IMR-90 (cell line): Measurements from ENCODE around the gene ORMDL3. TPM values are rescaled to one million over a fixed set of nuclear protein-coding genes. Genes with fewer than 3 reads are reported as not detected.

Source experiments
- ATAC-seq: fragments of 200-7000 bp; cut with Tn5 transposase; 2 replicates; pipeline ENCODE4 v1.9.1; 2020; ENCODE audit warnings: low read depth, mild to moderate bottlenecking, moderate library complexity
- BruUV-seq: library from RNA; stranded (reverse); fragments of 400-500 nt; replicated peaks from 2 replicates; lab custom pipeline; 2021; lab: Mats Ljungman, UMichigan
- CTCF ChIA-PET: fragments of 300-600 bp; formaldehyde crosslinking; extraction: SDS; loops from one replicate; lab custom pipeline; 2021; ENCODE audit warnings: antibody characterized with exemption; lab: Yijun Ruan, JAX
- POLR2A ChIA-PET: fragments of 300-600 bp; sonication (Branson Sonifier 250); formaldehyde crosslinking; loops from one replicate; lab custom pipeline; 2022; ENCODE audit warnings: antibody characterized with exemption; ENCODE audit not compliant: unreplicated experiment; lab: Charles Lee
- DNase-seq: peaks from one replicate; pipeline ENCODE4 v3.0.0; 2013
- H2AFZ ChIP-seq: replicated peaks from 2 replicates; pipeline ENCODE3; 2013; ENCODE audit warnings: low read length, mild to moderate bottlenecking; ENCODE audit not compliant: poor library complexity
- H2AK5ac ChIP-seq: 2 replicates; pipeline ENCODE4 v1.6.1; 2013; ENCODE audit warnings: low read depth, low read length, inconsistent platforms
- H2AK9ac ChIP-seq: replicated peaks from 2 replicates; pipeline ENCODE3; 2013; ENCODE audit warnings: mild to moderate bottlenecking, low read depth, low read length, moderate library complexity; ENCODE audit not compliant: poor library complexity
- H2BK120ac ChIP-seq: 2 replicates; pipeline ENCODE4 v1.6.1; 2013; ENCODE audit warnings: low read depth, low read length, inconsistent platforms
- H2BK15ac ChIP-seq: 3 replicates; pipeline ENCODE4 v1.6.1; 2013; ENCODE audit warnings: low read depth, low read length, inconsistent platforms
- H2BK20ac ChIP-seq: 2 replicates; pipeline ENCODE4 v1.6.1; 2013; ENCODE audit warnings: low read depth, mild to moderate bottlenecking, inconsistent platforms, low read length, moderate library complexity
- H2BK5ac ChIP-seq: 2 replicates; pipeline ENCODE4 v1.6.1; 2013; ENCODE audit warnings: mild to moderate bottlenecking, low read depth, low read length, inconsistent platforms; ENCODE audit not compliant: poor library complexity, severe bottlenecking
- H3K14ac ChIP-seq: replicated peaks from 2 replicates; pipeline ENCODE4 v1.6.1; 2013; ENCODE audit warnings: low read depth, low read length, inconsistent platforms
- H3K18ac ChIP-seq: 2 replicates; pipeline ENCODE4 v1.6.1; 2013; ENCODE audit warnings: low read depth, low read length, control low read depth
- H3K23ac ChIP-seq: 2 replicates; pipeline ENCODE4 v1.6.1; 2013; ENCODE audit warnings: low read depth, low read length, inconsistent platforms
- H3K27ac ChIP-seq: 2 replicates; pipeline ENCODE4 v1.5.1; 2013; ENCODE audit warnings: mild to moderate bottlenecking, control low read depth, low read length; ENCODE audit not compliant: insufficient read depth
- H3K27me3 ChIP-seq: 2 replicates; pipeline ENCODE4 v1.6.1; 2013; ENCODE audit warnings: low read length; ENCODE audit not compliant: control insufficient read depth, insufficient read depth
- H3K36me3 ChIP-seq: 2 replicates; pipeline ENCODE4 v1.6.1; 2013; ENCODE audit warnings: low read length, mixed read lengths; ENCODE audit not compliant: control insufficient read depth, insufficient read depth
- H3K4ac ChIP-seq: 2 replicates; pipeline ENCODE4 v1.6.1; 2013; ENCODE audit warnings: low read depth, low read length, inconsistent platforms
- H3K4me1 ChIP-seq: 2 replicates; pipeline ENCODE4 v1.6.1; 2013; ENCODE audit warnings: low read length, mixed read lengths; ENCODE audit not compliant: control insufficient read depth, insufficient read depth
- H3K4me2 ChIP-seq: 2 replicates; pipeline ENCODE4 v1.6.1; 2013; ENCODE audit warnings: low read depth, mild to moderate bottlenecking, control low read depth, low read length, moderate library complexity
- H3K4me3 ChIP-seq: 2 replicates; pipeline ENCODE4 v1.5.1; 2013; ENCODE audit warnings: low read depth, mild to moderate bottlenecking, control low read depth, low read length, moderate library complexity; ENCODE audit not compliant: insufficient read depth
- H3K56ac ChIP-seq: 2 replicates; pipeline ENCODE4 v1.6.1; 2013; ENCODE audit warnings: low read length, inconsistent platforms; ENCODE audit not compliant: insufficient read depth; ENCODE audit errors: extremely low read depth
- H3K79me1 ChIP-seq, 2 experiments: 2 replicates each; pipeline ENCODE4 v1.6.1; 2013; ENCODE audit warnings: low read length in 2 of 2, inconsistent platforms in 1 of 2, low read depth in 1 of 2
- H3K9ac ChIP-seq: 2 replicates; pipeline ENCODE4 v1.6.1; 2013; ENCODE audit warnings: low read depth, low read length, control low read depth
- H3K9me1 ChIP-seq: 2 replicates; pipeline ENCODE4 v1.6.1; 2013; ENCODE audit warnings: low read length, inconsistent platforms; ENCODE audit not compliant: insufficient read depth
- H3K9me3 ChIP-seq: 2 replicates; pipeline ENCODE4 v1.6.1; 2013; ENCODE audit warnings: low read length; ENCODE audit not compliant: control insufficient read depth, insufficient read depth
- H4K20me1 ChIP-seq: 2 replicates; pipeline ENCODE4 v1.6.1; 2013; ENCODE audit warnings: low read length, inconsistent platforms; ENCODE audit not compliant: insufficient read depth
- H4K5ac ChIP-seq: 2 replicates; pipeline ENCODE4 v1.6.1; 2013; ENCODE audit warnings: mild to moderate bottlenecking, low read depth, low read length, control low read depth
- H4K8ac ChIP-seq, 2 experiments: 2 replicates each; pipeline ENCODE4 v1.6.1; 2013; ENCODE audit warnings: low read depth in 2 of 2, low read length in 2 of 2, control low read depth in 1 of 2, inconsistent platforms in 1 of 2
- H4K91ac ChIP-seq: 2 replicates; pipeline ENCODE4 v1.6.1; 2013; ENCODE audit warnings: low read depth, low read length, inconsistent platforms; ENCODE audit not compliant: insufficient read depth
- BHLHE40 ChIP-seq: fragments of 150-350 bp; IDR thresholded peaks from 2 replicates; pipeline ENCODE4 v1.6.1; 2016; ENCODE audit warnings: mild to moderate bottlenecking, low read depth, low read length
- CEBPB ChIP-seq: IDR thresholded peaks from 2 replicates; pipeline ENCODE4 v1.6.1; 2012; ENCODE audit warnings: low read depth, low read length, improper control_type of control experiment
- CHD1 ChIP-seq: IDR thresholded peaks from 2 replicates; pipeline ENCODE4 v1.6.1; 2012; ENCODE audit warnings: low read depth, low read length, improper control_type of control experiment
- ELK1 ChIP-seq: fragments of 150-350 bp; IDR thresholded peaks from 2 replicates; pipeline ENCODE4 v1.6.1; 2016; ENCODE audit warnings: low read depth, mild to moderate bottlenecking, low read length, moderate library complexity, borderline replicate concordance
- FOS ChIP-seq: fragments of 150-350 bp; IDR thresholded peaks from 2 replicates; pipeline ENCODE4 v1.6.1; 2016; ENCODE audit warnings: low read depth, low read length
- MAFK ChIP-seq: IDR thresholded peaks from 2 replicates; pipeline ENCODE4 v1.6.1; 2012; ENCODE audit warnings: low read depth, low read length, improper control_type of control experiment
- MAZ ChIP-seq: IDR thresholded peaks from 2 replicates; pipeline ENCODE4 v1.6.1; 2012; ENCODE audit warnings: low read depth, mild to moderate bottlenecking, low read length, improper control_type of control experiment, moderate library complexity, borderline replicate concordance
- MXI1 ChIP-seq: IDR thresholded peaks from 2 replicates; pipeline ENCODE4 v1.6.1; 2012; ENCODE audit warnings: low read depth, mild to moderate bottlenecking, low read length, moderate library complexity, borderline replicate concordance
- NFE2L2 ChIP-seq: fragments of 150-350 bp; IDR thresholded peaks from 2 replicates; pipeline ENCODE4 v1.6.1; 2016; ENCODE audit warnings: low read depth, mild to moderate bottlenecking, low read length
- POLR2A ChIP-seq: IDR thresholded peaks from 2 replicates; pipeline ENCODE4 v1.6.1; 2012; ENCODE audit warnings: mild to moderate bottlenecking, low read depth, low read length
- RAD21 ChIP-seq: IDR thresholded peaks from 2 replicates; pipeline ENCODE4 v1.6.1; 2012; ENCODE audit warnings: low read length, improper control_type of control experiment
- RCOR1 ChIP-seq: IDR thresholded peaks from 2 replicates; pipeline ENCODE4 v1.6.1; 2012; ENCODE audit warnings: mild to moderate bottlenecking, low read length, improper control_type of control experiment; ENCODE audit not compliant: insufficient replicate concordance
- RFX5 ChIP-seq: IDR thresholded peaks from 2 replicates; pipeline ENCODE4 v1.8.0; 2012; ENCODE audit warnings: low read depth, mild to moderate bottlenecking, low read length, moderate library complexity
- USF2 ChIP-seq: fragments of 150-350 bp; IDR thresholded peaks from 2 replicates; pipeline ENCODE4 v1.6.1; 2017; ENCODE audit warnings: mild to moderate bottlenecking, antibody characterized with exemption, low read length, low read depth
- WGBS, 2 experiments: methylation state at CpG; one replicate each; pipeline versions ENCODE4 v1.1.5 to v1.1.7; 2013; ENCODE audit warnings: missing lambda C conversion rate in 2 of 2; ENCODE audit not compliant: insufficient read length in 1 of 2; ENCODE audit errors: extremely low coverage in 2 of 2; 5-methylcytosine and 5-hydroxymethylcytosine counted together
- dilution Hi-C: fragments of 300-500 bp; cut with HindIII; formaldehyde crosslinking; loops from one replicate; pipeline ENCODE4 v1.14.3; 2018; ENCODE audit warnings: low sequenced_read_pairs; ENCODE audit not compliant: unreplicated experiment
- in situ Hi-C: fragments of 300-500 bp; cut with MboI; formaldehyde crosslinking; loops from 3 replicates; pipeline ENCODE4 v1.14.3; 2019; ENCODE audit warnings: low sequenced_read_pairs, inconsistent platforms, mixed read lengths
- intact Hi-C: fragments of 100-400 bp; cut with micrococcal nuclease; formaldehyde crosslinking; loops from 2 replicates; pipeline ENCODE4 v1.10.0; 2022
- polyA plus RNA-seq, 3 experiments: library from polyadenylated mRNA; depleted of rRNA; stranded (reverse); fragments of >200 nt; gene quantifications; 2 replicates each; pipeline ENCODE4 v1.2.3, GENCODE V29; 2012; ENCODE audit warnings: low replicate concordance in 1 of 3
- total RNA-seq: library from RNA; depleted of rRNA; stranded (reverse); fragments of >200 nt; gene quantifications from 2 replicates; pipeline ENCODE4 v1.2.3, GENCODE V29; 2012

ORMDL3 gene
- total and polyA plus RNA-seq, 2 of the 4 experiments (the other 2 are of a cell fraction) = 45.7 to 78.6 TPM

- Histone ChIP-seq H4K8ac (peak overlapping the region; percentile 30 to 95), H4K91ac (peak overlapping the region; percentile 84), H3K79me1 (peaks cover 8 to 52% of the 10 kb centered on the region in 2 experiments; a peak in 3 of 4 replicates), H3K14ac (peak overlapping the region; percentile 92), H2AK5ac (peak overlapping the region; percentile 80), H4K20me1 (peaks cover 50% of the 10 kb centered on the region), H3K56ac (peak overlapping the region; percentile 76), H2BK120ac (peak overlapping the region; percentile 89), H3K27ac (peak overlapping the region; percentile 25), H3K4me1 (peaks cover 41% of the 10 kb centered on the region), H3K23ac (peak overlapping the region; percentile 91), H3K27me3 (no peaks in the 10 kb centered on the region), H2AK9ac (peak overlapping the region; percentile 88), H3K9me1 (peaks cover 20% of the 10 kb centered on the region), H3K4me2 (peak overlapping the region; percentile 77), H3K18ac (peak overlapping the region; percentile 88; the same call in 1 of the 2 replicates), H2BK20ac (peak overlapping the region; percentile 94), H3K4me3 (peak overlapping the region; percentile 43), H3K9ac (peak overlapping the region; percentile 53), H3K36me3 (peaks cover 9% of the 10 kb centered on the region; the same call in 1 of the 2 replicates), H2AFZ (peak overlapping the region; percentile 91), H4K5ac (peak overlapping the region; percentile 82), H2BK15ac (peak overlapping the region; percentile 59; the same call in 2 of the 3 replicates), H3K9me3 (no peaks in the 10 kb centered on the region), H2BK5ac (peak overlapping the region; percentile 99), H3K4ac (peak overlapping the region; percentile 94)
- ChIA-PET POLR2A (no interaction called here), CTCF (no interaction called here)
- DNase-seq (no peak), ATAC-seq (no peak)
- BruUV-seq = no TSS peak
- 34% methylated on average over 6 of the region's 17 CpGs; no CpG with 5 or more reads in 1 of the 2 experiments for WGBS, 2 experiments
- dilution Hi-C loops = no loop called here
- intact Hi-C loops = loop anchor here (2.0 kb wide), 1 partner anchor 25 kb away; no protein-coding TSS in a partner anchor
- no peak for TF ChIP-seq POLR2A
- no peak for TF ChIP-seq CHD1
- TF ChIP-seq CEBPB = no peak
- TF ChIP-seq BHLHE40 = no peak
- no peak for TF ChIP-seq FOS
- no peak for TF ChIP-seq NFE2L2
- TF ChIP-seq MAZ = no peak
- TF ChIP-seq MAFK = no peak
- TF ChIP-seq MXI1 = no peak
- no peak for TF ChIP-seq RCOR1
- no peak for TF ChIP-seq ELK1
- no peak for TF ChIP-seq RAD21
- TF ChIP-seq RFX5 = no peak
- no peak for TF ChIP-seq USF2
- in situ Hi-C loops = no loop called here
These were observed 792 bp upstream of the ORMDL3 start for GRCh38 chr17:39927929-39928857.
